ENCODE measurements around the gene LGALS4.
"Not testable (repeated sequence)": the region's sequence is repeated elsewhere in the genome, so short reads cannot be mapped to it uniquely, and the experiment has no call there.

The LGALS4 gene

GRCh38 chr19:38766276-38767047, 46.3 kb downstream of the LGALS4 start:
- DNase-seq, result no peak

GRCh38 chr19:38765214-38765613, 47.5 kb downstream of the LGALS4 start:
- DNase-seq, result no peak

DNA sequence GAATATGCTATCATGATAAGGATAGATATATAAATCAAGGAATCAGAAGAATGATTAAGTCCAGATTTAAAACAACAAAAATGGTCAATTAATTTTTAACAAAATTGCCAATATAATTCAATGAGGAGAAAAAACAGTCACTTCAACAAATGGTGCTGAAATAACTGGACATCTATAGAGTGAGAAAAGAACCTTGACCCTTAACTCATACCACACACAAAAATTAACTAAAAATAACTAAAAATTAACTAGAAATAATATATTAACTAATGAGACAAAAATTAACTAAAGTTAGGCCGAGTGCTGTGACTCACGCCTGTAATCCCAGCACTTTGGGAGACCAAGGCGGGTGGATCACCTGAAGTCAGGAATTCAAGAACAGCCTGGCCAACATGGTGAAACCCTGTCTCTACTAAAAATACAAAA, 48.9 kb downstream of the LGALS4 start:
- no peak for DNase-seq

DNA sequence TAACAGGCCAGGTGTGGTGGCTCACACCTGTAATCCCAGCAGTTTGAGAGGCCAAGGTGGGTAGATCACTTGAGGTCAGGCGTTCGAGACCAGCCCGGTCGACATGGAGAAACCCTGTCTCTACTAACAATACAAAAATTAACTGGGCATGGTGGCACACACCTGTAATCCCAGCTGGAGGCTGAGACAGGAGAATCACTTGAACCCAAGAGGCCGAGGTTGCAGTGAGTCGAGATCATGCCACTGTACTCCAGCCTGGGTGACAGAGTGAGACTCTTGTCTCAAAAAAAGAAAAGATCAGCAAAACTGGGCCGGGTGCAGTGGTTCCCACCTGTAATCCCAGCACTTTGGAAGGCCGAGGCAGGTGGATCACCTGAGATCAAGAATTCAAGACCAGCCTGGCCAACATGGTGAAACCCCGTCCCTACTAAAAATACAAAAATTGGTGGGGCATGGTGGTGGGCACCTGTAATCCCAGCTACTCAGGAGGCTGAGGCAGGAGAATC, 50.8 kb downstream of the LGALS4 start:
- DNase-seq, result not testable (repeated sequence)

DNA sequence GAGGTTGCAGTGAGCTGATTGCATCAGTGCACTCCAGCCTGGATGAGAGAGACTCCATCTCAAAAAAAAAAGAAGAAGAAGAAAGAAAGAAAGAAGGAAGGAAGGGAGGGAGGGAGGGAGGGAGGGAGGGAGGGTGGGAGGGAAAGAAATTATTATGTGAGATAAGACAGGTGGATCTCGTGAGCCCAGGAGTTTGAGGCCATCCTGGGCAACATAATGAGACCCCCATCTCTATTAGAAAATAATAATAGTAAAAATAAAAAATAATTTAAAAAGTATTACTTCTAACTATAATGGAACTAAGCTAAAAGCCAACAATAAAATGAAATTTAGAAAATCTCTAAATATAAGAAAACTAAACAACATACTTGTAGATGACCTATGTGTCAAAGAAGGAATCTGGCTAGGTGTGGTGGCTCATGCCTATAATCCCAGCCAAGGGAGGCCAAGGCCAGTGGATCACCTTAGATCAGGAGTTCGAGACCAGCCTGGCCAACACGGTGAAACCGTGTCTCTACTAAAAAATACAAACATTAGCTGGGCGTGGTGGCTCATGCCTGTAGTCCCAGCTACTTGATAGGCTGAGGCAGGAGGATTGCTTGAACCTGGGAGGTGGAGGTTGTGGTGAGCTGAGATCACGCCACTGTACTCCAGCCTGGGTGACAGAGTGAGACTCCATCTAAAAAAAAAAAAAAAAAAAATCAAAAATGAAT, 51.8 kb downstream of the LGALS4 start:
- DNase-seq, result not testable (repeated sequence)

- no peak for DNase-seq
Measured at GRCh38 chr19:38759590-38760003, 53.1 kb downstream of the LGALS4 start.

DNA sequence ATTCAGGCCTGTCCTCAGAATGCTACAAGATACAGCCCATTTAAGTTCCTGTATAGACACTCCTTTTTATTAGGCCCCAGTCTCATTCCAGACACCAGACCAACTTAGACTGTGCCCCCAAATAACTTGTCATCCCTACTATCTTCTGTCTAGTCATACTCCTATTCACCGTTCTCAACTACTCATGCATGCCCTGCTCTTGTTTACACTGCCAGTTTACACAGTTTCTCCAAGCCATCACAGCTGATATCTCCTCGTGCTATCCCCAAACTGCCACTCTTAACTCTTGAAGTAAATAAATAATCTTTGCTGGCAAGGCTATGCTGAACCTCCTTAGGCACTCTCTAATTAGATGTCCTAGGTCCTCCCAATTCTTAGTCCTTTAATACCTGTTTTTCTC, 58.5 kb downstream of the LGALS4 start:
- DNase-seq, result not testable (repeated sequence)

- DNase-seq, result not testable (repeated sequence)
Measured at GRCh38 chr19:38753783-38754182, 59.0 kb downstream of the LGALS4 start.
